DND-41 (cell line): ENCODE data around the gene ZNF100.

Experiments used
- CTCF ChIP-seq: IDR thresholded peaks from 2 replicates; pipeline ENCODE4 v1.5.1; 2012; ENCODE audit warnings: borderline replicate concordance, low read length, moderate library complexity, mild to moderate bottlenecking; ENCODE audit not compliant: poor library complexity, severe bottlenecking; ENCODE audit errors: extremely low read depth
- EZH2 ChIP-seq: IDR thresholded peaks from 3 replicates; pipeline ENCODE4 v1.6.1; 2012; ENCODE audit warnings: borderline replicate concordance, low read depth, mild to moderate bottlenecking, moderate library complexity, low read length, inconsistent platforms; ENCODE audit not compliant: severe bottlenecking

- TF ChIP-seq EZH2, result no peak
- TF ChIP-seq CTCF, result no peak
Measured at GRCh38 chr19:21740559-21740958, 26.8 kb downstream of the ZNF100 start.
